Motor neuron (in vitro differentiated cells): Measurements from ENCODE around the gene CTTNBP2. TPM values are rescaled to one million over a fixed set of nuclear protein-coding genes. Genes with fewer than 3 reads are reported as not detected.

ENCODE experiments used
- ATAC-seq, 8 experiments: fragments of 200-7000 bp; cut with Tn5 transposase; replicated peaks in 6 of 8; 2 replicates each; pipeline ENCODE4 v1.8.0; 2021; ENCODE audit warnings: mild to moderate bottlenecking in 8 of 8, moderate library complexity in 8 of 8
- H3K27ac ChIP-seq, 2 donors: fragments of 250-450 bp; sonication (Bioruptor Pico); 2 replicates each; pipeline ENCODE4 v1.9.0; 2021; ENCODE audit warnings: antibody characterized with exemption in 2 of 2, mild to moderate bottlenecking in 2 of 2, moderate library complexity in 1 of 2
- H3K4me1 ChIP-seq, 2 donors: fragments of 250-450 bp; sonication (Bioruptor Pico); replicated peaks in 1 of 2; 2 replicates each; pipeline ENCODE4 v1.6.1; 2021; ENCODE audit warnings: antibody characterized with exemption in 2 of 2, mild to moderate bottlenecking in 2 of 2, moderate library complexity in 1 of 2
- H3K4me3 ChIP-seq, 5 donors: fragments of 250-450 bp; sonication (Bioruptor Pico); 2 replicates each; pipeline ENCODE4 v1.9.0; 2021; ENCODE audit warnings: antibody characterized with exemption in 5 of 5, mild to moderate bottlenecking in 5 of 5, moderate library complexity in 4 of 5
- WGBS, 10 experiments: fragments of 450-650 bp; shearing (Covaris generic); methylation state at CpG; one replicate each; pipeline ENCODE4 v1.0.0; 2022; 5-methylcytosine and 5-hydroxymethylcytosine counted together
- in situ Hi-C, 9 experiments: fragments of 400-800 bp; cut with MboI; loops; one replicate each; pipeline ENCODE4 v1.15.0; 2021; ENCODE audit warnings: low sequenced_read_pairs in 9 of 9, low pct_unique_long_range_greater_than_20kb in 2 of 9; ENCODE audit not compliant: unreplicated experiment in 9 of 9
- total RNA-seq, 8 experiments: library from RNA; unstranded; fragments of 300-600 nt; gene quantifications; 2 replicates each; pipeline versions ENCODE4 v1.2.3 to v1.2.4, GENCODE V29; 2022

CTTNBP2 gene
- total RNA-seq, 8 experiments from 2014 or later = 0.10 to 13.7 (median 12.6) TPM; not detected in 1

DNA sequence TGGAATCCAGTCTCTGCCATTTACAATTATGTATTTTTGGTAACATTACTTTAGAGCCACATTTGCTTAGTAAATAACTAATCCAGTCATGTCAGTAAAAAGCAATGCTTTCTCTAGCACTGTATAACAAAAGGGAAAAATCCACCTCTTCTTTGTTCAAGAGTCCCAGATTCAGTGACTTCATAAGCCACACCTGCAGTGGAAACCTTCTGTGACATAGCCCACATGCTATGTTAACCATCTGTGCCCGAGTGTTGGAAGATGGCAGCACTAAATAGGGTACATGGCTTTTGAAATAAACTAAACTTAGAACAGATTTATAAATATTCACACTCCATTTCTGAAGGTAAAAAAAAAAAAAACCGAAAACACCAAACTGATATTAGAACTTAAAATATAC is 83.0 kb downstream of the CTTNBP2 start:
- in situ Hi-C loops = no loop called here

DNA sequence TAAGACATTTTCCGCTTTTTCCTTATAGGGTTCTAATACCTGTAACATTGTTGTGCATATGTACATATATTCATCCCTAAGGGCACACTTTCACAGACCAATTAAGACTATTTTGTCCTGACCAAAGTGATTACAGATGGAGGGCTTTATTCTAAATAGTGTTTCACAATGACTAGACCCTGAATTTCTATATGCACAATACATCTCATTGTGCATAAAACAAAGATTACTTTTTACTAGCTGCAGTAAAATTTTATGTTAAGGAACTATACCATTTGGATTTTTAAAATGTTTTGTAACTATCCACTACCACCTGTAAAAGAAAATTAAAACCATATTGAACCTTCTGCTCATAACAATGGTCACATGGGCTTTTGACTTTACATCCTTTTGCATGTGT is 87.8 kb downstream of the CTTNBP2 start:
- in situ Hi-C loops = no loop called here
- WGBS, 10 experiments = 0 to 100% (median 90%) methylated on average over 1 of the region's 1 CpG
- H3K27ac ChIP-seq = no peak overlapping the region
- peaks cover 0 to 5% of the 10 kb centered on the region in 2 donors for H3K4me1 ChIP-seq
- H3K4me3 ChIP-seq = no peak overlapping the region
- no peak for ATAC-seq

More for the DNA sequence above, 83.0 kb downstream of the CTTNBP2 start:
- Histone ChIP-seq H3K27ac (no peak overlapping the region), H3K4me3 (no peak overlapping the region), H3K4me1 (peaks cover 0 to 7% of the 10 kb centered on the region in 2 donors)
- no peak for ATAC-seq
- 5 to 100% (median 75%) methylated on average over 1 to 2 of the region's 2 CpGs for WGBS, 10 experiments

DNA sequence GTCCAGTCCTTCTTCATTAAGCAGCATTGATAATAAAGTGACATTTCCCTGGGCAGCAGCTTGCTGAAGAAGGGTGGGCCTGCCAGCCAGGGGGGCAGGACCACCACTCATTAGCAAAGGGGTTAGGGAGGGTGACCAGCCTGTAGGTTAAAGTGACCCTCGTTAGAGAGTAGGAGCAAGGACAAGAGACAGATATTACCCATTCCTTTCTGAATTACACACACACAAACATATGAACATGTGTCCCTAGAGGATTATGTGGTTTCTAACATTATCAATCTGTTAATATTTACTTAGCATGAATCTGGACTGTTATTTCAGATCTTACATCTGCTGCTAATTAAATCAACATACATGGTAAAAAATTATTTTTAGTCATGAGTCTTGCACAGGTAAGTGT is 88.9 kb downstream of the CTTNBP2 start:
- in situ Hi-C loops = no loop called here
- no peak overlapping the region for H3K4me3 ChIP-seq
- ATAC-seq = no peak
- H3K27ac ChIP-seq = no peak overlapping the region
- H3K4me1 ChIP-seq = peaks cover 0 to 5% of the 10 kb centered on the region in 2 donors
- 11 to 91% (median 70%) methylated on average over 1 of the region's 1 CpG; no CpG with 5 or more reads in 4 of the 10 experiments for WGBS, 10 experiments

DNA sequence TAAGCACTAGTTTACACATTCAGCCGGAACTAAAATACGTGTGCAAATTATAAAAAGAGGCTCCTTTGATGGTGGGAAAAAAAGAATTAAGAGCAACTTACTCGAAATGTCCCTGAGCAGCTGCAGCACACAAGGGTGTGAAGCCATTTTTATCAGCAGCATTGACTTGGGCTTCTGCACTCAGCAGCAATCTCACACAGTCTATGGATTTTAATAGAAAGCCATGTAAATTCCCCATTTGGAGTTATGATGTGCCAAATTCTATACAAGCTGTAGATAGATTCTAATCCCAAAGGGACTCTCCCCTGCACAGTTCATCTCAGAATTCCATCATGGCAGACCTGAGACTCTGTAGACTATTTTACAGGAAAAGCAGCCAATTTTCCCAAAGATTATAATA is 90.5 kb downstream of the CTTNBP2 start:
- in situ Hi-C loops = no loop called here
- 0 to 100% (median 92%) methylated on average over 1 to 3 of the region's 3 CpGs; no CpG with 5 or more reads in 1 of the 10 experiments for WGBS, 10 experiments
- H3K4me3 ChIP-seq = no peak overlapping the region
- peaks cover 0 to 5% of the 10 kb centered on the region in 2 donors for H3K4me1 ChIP-seq
- H3K27ac ChIP-seq = no peak overlapping the region
- no peak for ATAC-seq

DNA sequence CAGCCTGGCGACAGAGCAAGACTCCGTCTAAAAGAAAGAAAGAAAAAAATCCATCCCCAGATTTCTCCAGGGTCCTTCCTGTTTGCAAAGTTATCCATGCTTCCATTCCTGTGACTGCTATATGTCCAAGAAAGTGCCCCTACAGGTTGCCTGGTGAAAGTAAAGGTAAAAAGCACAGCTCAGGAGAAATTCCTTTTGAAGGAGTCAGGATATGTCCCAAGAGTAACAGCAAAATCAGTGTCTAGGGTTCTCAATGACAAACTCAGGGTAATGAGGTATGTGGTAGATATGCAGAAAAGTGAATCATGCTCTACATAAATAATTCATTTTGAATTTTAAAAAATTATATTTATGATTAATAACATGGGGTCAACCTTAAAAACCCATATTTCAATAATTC is 91.5 kb downstream of the CTTNBP2 start:
- H3K27ac ChIP-seq = no peak overlapping the region
- H3K4me3 ChIP-seq = no peak overlapping the region
- peaks cover 0 to 5% of the 10 kb centered on the region in 2 donors for H3K4me1 ChIP-seq
- no peak for ATAC-seq
- in situ Hi-C loops = no loop called here
- WGBS, 10 experiments = 8 to 100% (median 55%) methylated on average over 1 to 2 of the region's 2 CpGs; no CpG with 5 or more reads in 6 of the 10 experiments

DNA sequence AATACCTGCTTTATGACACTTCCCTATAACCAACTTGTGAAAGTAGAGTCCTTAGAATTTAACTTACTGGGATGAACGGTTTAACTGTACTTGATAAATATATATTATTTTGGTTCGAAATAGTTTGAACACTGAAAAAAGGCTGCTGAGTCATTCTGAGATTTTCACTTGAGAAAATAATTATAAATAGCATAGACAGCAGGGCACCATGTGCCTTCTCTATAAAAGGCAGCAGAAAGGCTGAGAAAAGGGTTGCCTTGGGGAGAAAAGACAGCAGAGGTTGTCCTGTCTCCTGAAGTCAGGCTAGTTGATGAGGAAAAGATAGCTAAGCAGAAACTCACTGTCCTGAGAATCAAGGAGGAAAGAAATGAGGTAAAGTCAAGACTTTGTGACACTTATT is 92.4 kb downstream of the CTTNBP2 start:
- in situ Hi-C loops = no loop called here
- Histone ChIP-seq H3K4me3 (no peak overlapping the region), H3K27ac (no peak overlapping the region), H3K4me1 (peaks cover 0 to 5% of the 10 kb centered on the region in 2 donors)
- peak in 1 of 8 experiments; percentile 42 for ATAC-seq
- 0 to 100% (median 89%) methylated on average over 1 to 2 of the region's 2 CpGs for WGBS, 10 experiments

DNA sequence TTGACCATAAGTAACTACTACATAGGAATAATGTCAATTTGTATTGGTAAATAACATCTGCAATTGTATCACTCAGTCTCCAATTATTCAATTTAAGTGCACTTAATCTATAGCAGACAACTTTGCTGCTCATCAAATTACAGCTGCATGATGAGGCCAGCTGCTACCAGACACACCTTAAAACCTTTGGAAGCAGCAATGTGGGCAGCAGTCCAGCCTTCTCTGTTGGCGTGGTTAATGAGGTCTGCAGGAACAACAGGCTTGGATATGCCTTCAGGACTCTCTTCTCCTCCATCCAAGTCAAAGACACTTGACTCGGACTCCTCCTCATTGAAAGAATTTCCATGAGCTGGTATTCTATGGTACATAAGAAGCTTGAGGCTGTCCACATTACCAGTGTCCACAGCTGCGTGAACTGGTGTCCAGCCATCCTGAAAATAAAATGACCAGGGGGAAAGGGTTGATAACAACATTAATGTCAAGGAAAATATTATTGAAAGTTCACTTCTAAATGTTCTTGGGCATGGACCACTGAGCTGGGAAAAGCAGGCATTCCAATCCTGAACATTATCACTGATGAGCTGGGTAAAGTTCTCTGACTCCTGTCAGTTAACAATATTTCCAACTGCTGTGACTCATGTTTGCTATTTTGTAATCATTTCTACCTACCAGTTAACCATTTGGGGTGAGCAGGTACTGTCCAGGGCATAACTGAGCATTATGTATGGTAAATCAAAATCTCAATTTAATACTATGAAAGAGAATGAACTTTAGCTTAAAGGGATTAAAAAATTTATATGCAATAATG is 95.7 kb downstream of the CTTNBP2 start:
- Histone ChIP-seq H3K4me1 (no peaks in the 10 kb centered on the region), H3K27ac (no peak overlapping the region), H3K4me3 (no peak overlapping the region)
- WGBS, 10 experiments = 0 to 100% (median 93%) methylated on average over 1 to 3 of the region's 3 CpGs; no CpG with 5 or more reads in 3 of the 10 experiments
- peak in 1 of 8 experiments; percentile 28 for ATAC-seq
- in situ Hi-C loops = no loop called here

DNA sequence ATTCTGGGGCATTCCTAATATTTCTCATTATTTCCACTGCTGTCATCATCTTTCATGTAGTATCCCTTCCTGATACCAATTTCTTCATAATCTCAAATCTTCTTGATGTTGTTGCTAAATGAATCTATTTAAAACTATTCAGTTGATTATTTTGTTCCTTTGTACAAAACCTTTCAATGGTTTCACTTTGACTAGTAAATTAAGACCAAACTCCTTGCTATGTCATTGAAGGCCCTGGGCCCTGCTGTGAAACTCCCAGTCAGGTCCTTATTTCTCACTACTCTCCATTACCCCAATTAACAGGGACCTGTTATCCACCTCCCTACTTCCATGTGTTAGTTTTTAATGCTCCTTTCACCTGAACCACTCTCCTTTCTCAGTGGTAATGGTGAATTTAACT is 97.0 kb downstream of the CTTNBP2 start:
- H3K4me3 ChIP-seq = no peak overlapping the region
- no peak overlapping the region for H3K27ac ChIP-seq
- in situ Hi-C loops = no loop called here

DNA sequence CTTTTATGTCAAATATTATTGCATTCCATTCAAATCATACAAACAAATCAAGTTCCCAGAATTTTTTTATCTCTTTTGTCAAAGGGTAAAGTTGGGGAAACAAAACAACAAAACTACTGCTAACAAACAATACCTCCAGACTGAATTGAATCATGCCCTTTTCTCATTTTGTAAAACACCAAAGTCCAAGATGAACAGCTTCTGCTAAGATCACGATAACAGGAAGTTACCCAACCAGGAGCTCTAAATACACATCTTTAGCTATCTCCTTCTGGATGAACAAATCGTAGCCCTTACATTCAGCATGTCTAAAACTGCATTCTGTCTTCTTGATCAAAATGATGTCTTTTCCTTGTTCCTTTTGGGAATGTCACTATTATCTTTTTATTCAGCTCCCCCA is 97.4 kb downstream of the CTTNBP2 start:
- no peak overlapping the region for H3K27ac ChIP-seq
- H3K4me3 ChIP-seq = no peak overlapping the region
- in situ Hi-C loops = no loop called here
- no peak for ATAC-seq
- 0 to 100% (median 83%) methylated on average over 1 to 2 of the region's 2 CpGs; no CpG with 5 or more reads in 2 of the 10 experiments for WGBS, 10 experiments
- H3K4me1 ChIP-seq = no peaks in the 10 kb centered on the region

More for the DNA sequence above, 97.0 kb downstream of the CTTNBP2 start:
- no peak for ATAC-seq
- H3K4me1 ChIP-seq = no peaks in the 10 kb centered on the region

DNA sequence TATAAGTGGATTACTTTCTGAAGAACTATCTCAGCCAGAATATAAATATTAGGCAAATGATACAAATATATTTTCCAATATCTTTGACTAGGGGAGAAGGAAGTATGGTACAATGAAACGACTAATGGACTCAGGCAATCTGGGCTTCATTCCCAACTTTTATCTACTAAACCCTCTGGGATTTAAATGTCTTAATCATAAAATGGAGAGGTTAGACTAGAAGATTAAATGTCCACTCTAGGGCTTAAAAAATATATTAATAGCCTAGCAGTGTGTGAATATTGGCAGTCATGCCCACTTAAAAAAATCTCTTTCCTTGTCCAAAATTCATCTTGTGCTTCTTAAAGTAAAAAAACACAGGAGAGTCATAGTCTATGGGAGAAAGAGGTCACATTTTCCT is 98.3 kb downstream of the CTTNBP2 start:
- Histone ChIP-seq H3K27ac (no peak overlapping the region), H3K4me1 (no peaks in the 10 kb centered on the region), H3K4me3 (no peak overlapping the region)
- WGBS, 10 experiments = 0 to 100% (median 94%) methylated on average over 1 of the region's 1 CpG; no CpG with 5 or more reads in 2 of the 10 experiments
- ATAC-seq = no peak
- in situ Hi-C loops = loop anchor here in 1 of 9 experiments (25.0 kb wide), 1 partner anchor 362 kb away; no protein-coding TSS in a partner anchor

DNA sequence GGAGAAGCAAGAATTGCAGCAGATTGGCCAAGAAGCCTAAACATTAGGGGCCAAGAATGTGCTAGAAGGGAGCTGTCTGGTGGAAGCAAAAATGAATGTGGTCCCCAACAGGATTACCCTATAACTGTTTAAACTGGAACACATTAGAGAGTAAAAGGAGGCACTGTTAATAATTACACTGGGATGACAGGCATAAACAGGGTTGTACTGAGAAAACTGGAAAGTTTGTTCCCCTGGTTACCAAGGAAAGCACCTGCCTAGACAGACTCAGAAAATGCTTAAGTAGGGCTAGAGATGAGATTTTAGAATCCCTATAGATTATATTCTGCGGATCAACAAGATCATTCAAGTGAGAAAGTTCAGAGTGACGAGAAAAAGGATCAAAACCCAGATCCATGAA is 100.8 kb downstream of the CTTNBP2 start:
- WGBS, 10 experiments = 5 to 100% (median 79%) methylated on average over 1 to 2 of the region's 2 CpGs; no CpG with 5 or more reads in 2 of the 10 experiments
- no peak overlapping the region for H3K4me3 ChIP-seq
- ATAC-seq = no peak
- peaks cover 0 to under 1% of the 10 kb centered on the region in 2 donors for H3K4me1 ChIP-seq
- H3K27ac ChIP-seq = no peak overlapping the region
- in situ Hi-C loops = loop anchor here in 1 of 9 experiments (25.0 kb wide), 1 partner anchor 365 kb away; no protein-coding TSS in a partner anchor

DNA sequence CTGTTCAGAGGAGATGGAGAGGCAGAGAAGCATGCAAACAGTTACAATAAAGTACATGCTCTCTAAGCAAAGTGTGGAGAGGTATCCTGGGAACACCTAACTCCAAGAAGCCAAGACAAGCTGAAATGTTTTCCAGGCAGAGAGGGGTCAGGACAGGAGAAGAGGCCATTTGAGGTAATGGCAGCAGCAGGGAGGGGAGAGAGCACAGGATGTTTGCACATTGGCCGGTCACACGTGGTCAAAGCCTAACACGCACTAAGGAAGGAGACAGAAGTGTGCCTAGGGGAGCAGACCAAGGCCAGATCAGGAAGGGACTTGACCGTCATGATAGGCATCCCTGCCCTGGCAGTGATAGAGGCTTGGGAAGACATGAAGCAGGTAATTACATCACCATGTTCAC is 101.5 kb downstream of the CTTNBP2 start:
- Histone ChIP-seq H3K4me1 (peaks cover 2 to 7% of the 10 kb centered on the region in 2 donors), H3K4me3 (no peak overlapping the region), H3K27ac (no peak overlapping the region)
- WGBS, 10 experiments = 0 to 100% (median 50%) methylated on average over 1 to 2 of the region's 4 CpGs; no CpG with 5 or more reads in 7 of the 10 experiments
- in situ Hi-C loops = loop anchor here in 1 of 9 experiments (25.0 kb wide), 1 partner anchor 366 kb away; no protein-coding TSS in a partner anchor
- ATAC-seq = peak in 1 of 8 experiments; percentile 18

DNA sequence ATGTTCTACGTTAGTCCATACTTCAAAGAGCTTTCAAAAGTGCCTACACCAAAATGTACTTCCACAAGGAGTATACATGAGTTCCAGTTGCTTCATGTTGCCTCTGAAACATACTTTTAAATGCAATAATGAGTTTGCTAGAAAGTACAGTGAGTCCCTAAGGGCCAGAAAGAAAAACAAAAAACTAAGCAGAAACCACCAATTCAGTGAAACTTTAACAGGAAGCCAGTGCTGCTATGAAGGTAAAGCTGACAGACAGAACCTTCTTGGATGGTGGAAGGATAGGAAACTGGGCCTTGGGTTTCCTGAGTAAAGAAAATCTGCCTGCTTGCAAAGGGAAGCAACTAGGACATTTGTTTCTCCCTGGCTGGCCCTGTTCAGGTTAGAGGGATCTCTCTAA is 104.2 kb downstream of the CTTNBP2 start:
- peaks cover 5 to 13% of the 10 kb centered on the region in 2 donors for H3K4me1 ChIP-seq
- in situ Hi-C loops = loop anchor here in 1 of 9 experiments (10.0 to 25.0 kb wide), 2 partner anchors 96 to 368 kb away; no protein-coding TSS in a partner anchor
- no peak overlapping the region for H3K4me3 ChIP-seq
- 0 to 100% (median 64%) methylated on average over 1 of the region's 1 CpG; no CpG with 5 or more reads in 2 of the 10 experiments for WGBS, 10 experiments
- no peak overlapping the region for H3K27ac ChIP-seq
- no peak for ATAC-seq
